SK-N-SH treated with all-trans-retinoic acid at 6 μM for 48 hours (cell line): ENCODE data around the gene ZSWIM5.

Source experiments
- ARNTL ChIP-seq: fragments of 450-650 bp; formaldehyde crosslinking; IDR thresholded peaks from 2 replicates; pipeline ENCODE4 v1.5.0; 2020; ENCODE audit warnings: low read depth, mild to moderate bottlenecking, moderate library complexity, borderline replicate concordance
- CREB5 ChIP-seq: fragments of 250-450 bp; sonication (Bioruptor Pico); IDR thresholded peaks from 2 replicates; pipeline ENCODE4 v1.5.1; 2020; ENCODE audit warnings: low read depth, mild to moderate bottlenecking, moderate library complexity
- ISL1 ChIP-seq: fragments of 250-450 bp; sonication (Bioruptor Pico); IDR thresholded peaks from 2 replicates; pipeline ENCODE4 v2.1.2; 2022; ENCODE audit warnings: mild to moderate bottlenecking, moderate library complexity
- OSR1 ChIP-seq: fragments of 250-450 bp; sonication (Bioruptor Pico); IDR thresholded peaks from 2 replicates; pipeline ENCODE4 v1.8.0; 2022; ENCODE audit warnings: moderate library complexity, mild to moderate bottlenecking, inconsistent platforms
- ZFP3 ChIP-seq: fragments of 250-450 bp; sonication (Bioruptor Pico); IDR thresholded peaks from 2 replicates; pipeline ENCODE4 v1.5.0; 2020; ENCODE audit warnings: mild to moderate bottlenecking, moderate library complexity
- ZFP30 ChIP-seq: fragments of 450-650 bp; formaldehyde crosslinking; IDR thresholded peaks from 2 replicates; pipeline ENCODE4 v1.5.0; 2022; ENCODE audit warnings: mild to moderate bottlenecking, moderate library complexity
- TF ChIP-seq, protein P1 (sequence below): fragments of 250-450 bp; sonication (Bioruptor Pico); IDR thresholded peaks from 2 replicates; pipeline ENCODE4 v1.5.0; 2020; ENCODE audit warnings: mild to moderate bottlenecking, moderate library complexity
- TF ChIP-seq, protein P2 (sequence below): fragments of 250-450 bp; sonication (Bioruptor Pico); IDR thresholded peaks from 2 replicates; pipeline ENCODE4 v1.8.0; 2021; ENCODE audit warnings: low read depth, mild to moderate bottlenecking, moderate library complexity, borderline replicate concordance

- TF ChIP-seq ARNTL (CRISPR knock-in tag) (no peak), CREB5 (CRISPR knock-in tag) (no peak), ZFP3 (no peak), ZFP30 (no peak), OSR1 (CRISPR knock-in tag) (no peak), ISL1 (no peak)
- TF ChIP-seq, protein P1, sequence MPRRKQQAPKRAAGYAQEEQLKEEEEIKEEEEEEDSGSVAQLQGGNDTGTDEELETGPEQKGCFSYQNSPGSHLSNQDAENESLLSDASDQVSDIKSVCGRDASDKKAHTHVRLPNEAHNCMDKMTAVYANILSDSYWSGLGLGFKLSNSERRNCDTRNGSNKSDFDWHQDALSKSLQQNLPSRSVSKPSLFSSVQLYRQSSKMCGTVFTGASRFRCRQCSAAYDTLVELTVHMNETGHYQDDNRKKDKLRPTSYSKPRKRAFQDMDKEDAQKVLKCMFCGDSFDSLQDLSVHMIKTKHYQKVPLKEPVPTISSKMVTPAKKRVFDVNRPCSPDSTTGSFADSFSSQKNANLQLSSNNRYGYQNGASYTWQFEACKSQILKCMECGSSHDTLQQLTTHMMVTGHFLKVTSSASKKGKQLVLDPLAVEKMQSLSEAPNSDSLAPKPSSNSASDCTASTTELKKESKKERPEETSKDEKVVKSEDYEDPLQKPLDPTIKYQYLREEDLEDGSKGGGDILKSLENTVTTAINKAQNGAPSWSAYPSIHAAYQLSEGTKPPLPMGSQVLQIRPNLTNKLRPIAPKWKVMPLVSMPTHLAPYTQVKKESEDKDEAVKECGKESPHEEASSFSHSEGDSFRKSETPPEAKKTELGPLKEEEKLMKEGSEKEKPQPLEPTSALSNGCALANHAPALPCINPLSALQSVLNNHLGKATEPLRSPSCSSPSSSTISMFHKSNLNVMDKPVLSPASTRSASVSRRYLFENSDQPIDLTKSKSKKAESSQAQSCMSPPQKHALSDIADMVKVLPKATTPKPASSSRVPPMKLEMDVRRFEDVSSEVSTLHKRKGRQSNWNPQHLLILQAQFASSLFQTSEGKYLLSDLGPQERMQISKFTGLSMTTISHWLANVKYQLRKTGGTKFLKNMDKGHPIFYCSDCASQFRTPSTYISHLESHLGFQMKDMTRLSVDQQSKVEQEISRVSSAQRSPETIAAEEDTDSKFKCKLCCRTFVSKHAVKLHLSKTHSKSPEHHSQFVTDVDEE (CRISPR knock-in tag), result no peak
- TF ChIP-seq, protein P2, sequence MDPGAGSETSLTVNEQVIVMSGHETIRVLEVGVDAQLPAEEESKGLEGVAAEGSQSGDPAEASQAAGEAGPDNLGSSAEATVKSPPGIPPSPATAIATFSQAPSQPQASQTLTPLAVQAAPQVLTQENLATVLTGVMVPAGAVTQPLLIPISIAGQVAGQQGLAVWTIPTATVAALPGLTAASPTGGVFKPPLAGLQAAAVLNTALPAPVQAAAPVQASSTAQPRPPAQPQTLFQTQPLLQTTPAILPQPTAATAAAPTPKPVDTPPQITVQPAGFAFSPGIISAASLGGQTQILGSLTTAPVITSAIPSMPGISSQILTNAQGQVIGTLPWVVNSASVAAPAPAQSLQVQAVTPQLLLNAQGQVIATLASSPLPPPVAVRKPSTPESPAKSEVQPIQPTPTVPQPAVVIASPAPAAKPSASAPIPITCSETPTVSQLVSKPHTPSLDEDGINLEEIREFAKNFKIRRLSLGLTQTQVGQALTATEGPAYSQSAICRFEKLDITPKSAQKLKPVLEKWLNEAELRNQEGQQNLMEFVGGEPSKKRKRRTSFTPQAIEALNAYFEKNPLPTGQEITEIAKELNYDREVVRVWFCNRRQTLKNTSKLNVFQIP (CRISPR knock-in tag), result no peak
These were observed 34.8 kb downstream of the ZSWIM5 start for GRCh38 chr1:45171575-45171974.
